Measurements from ENCODE around the gene BNC2.

Gene BNC2

DNA sequence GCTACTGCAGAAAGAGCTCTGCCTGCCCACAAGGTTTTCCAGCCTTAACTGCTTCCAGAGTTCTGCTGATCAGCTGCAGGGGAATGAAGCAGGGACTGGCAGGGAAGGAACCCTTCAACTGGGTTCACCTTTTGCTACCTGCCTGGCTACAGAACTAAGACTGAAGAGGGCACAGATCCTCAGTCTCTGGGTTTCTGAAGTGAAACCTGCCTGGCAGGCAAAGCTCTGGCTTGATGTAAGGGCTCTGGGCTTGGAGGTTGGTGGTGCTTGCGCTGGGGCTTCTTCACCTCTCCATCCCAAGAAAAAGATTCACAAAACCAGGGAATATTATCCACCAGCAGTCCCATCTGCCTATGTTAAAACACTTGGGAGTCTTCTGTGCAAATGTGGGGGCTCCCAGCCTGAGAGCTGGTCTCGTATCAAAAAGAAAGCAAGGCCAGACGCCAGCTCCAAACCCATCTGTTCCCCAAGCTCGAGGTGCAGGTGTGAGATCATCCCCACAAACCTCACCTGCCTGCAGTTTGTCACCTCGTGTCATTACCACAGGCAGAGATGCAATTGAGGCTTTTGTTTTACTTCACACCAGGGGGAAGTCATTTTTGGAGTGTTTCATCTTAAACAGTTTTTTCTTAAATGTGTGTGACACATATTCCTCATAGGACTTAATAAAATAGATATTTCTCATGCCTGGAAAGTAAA lies 58.3 kb downstream of the BNC2 start:
- Histone ChIP-seq H3K4me2 (ENCODE audit: insufficient read depth, low read length, poor library complexity, severe bottlenecking) (no peak overlapping the region), H3K36me3 (replicated peaks in 1 of 2; ENCODE audit: control insufficient read depth in 2 of 2, insufficient read depth in 2 of 2, low read length in 2 of 2) (no peaks in the 10 kb centered on the region), H2BK5ac (ENCODE audit: low read length) (no peak overlapping the region), H2AFZ (ENCODE audit: low read length) (no peak overlapping the region), H3K27me3 (ENCODE audit: control insufficient read depth in 3 of 3, insufficient read depth in 3 of 3, low read depth in 1 of 3, low read length in 3 of 3) (no peaks in the 10 kb centered on the region), H2AK5ac (ENCODE audit: low read depth, low read length) (no peak overlapping the region), H2BK120ac (ENCODE audit: low read depth, low read length) (no peak overlapping the region), H3K4ac (ENCODE audit: low read length) (no peak overlapping the region), H3K27ac (replicated peaks; ENCODE audit: low read length) (no peak overlapping the region), H3K23ac (ENCODE audit: low read depth, low read length, poor library complexity) (no peak overlapping the region), H3K4me1 (ENCODE audit: control insufficient read depth in 2 of 2, insufficient read depth in 1 of 2, low read depth in 1 of 2, low read length in 2 of 2) (peaks cover 0 to 11% of the 10 kb centered on the region in 2 donors), H3K18ac (ENCODE audit: low read length) (no peak overlapping the region), H4K91ac (ENCODE audit: low read depth, low read length, poor library complexity) (no peak overlapping the region), H3K4me3 (ENCODE audit: low read length in 2 of 2) (no peak overlapping the region), H3K14ac (ENCODE audit: low read length) (no peak overlapping the region), H3K9me3 (replicated peaks in 1 of 2; ENCODE audit: control insufficient read depth in 2 of 2, insufficient read depth in 1 of 2, low read depth in 1 of 2, low read length in 2 of 2) (no peaks in the 10 kb centered on the region), H2BK15ac (ENCODE audit: low read length) (no peak overlapping the region), H3K79me1 (ENCODE audit: low read depth, low read length) (no peaks in the 10 kb centered on the region), H3K9ac (ENCODE audit: low read depth, low read length, poor library complexity) (no peak overlapping the region), H4K8ac (ENCODE audit: low read depth, low read length) (no peak overlapping the region), H2BK12ac (ENCODE audit: low read length) (no peak overlapping the region)
- WGBS, 2 donors (ENCODE audit: extremely low coverage in 2 of 2, insufficient read length in 2 of 2, insufficient replicate concordance in 1 of 2): no CpG with 5 or more reads among the region's 5 CpGs
- no peak for DNase-seq (ENCODE audit: low spot score)

DNA sequence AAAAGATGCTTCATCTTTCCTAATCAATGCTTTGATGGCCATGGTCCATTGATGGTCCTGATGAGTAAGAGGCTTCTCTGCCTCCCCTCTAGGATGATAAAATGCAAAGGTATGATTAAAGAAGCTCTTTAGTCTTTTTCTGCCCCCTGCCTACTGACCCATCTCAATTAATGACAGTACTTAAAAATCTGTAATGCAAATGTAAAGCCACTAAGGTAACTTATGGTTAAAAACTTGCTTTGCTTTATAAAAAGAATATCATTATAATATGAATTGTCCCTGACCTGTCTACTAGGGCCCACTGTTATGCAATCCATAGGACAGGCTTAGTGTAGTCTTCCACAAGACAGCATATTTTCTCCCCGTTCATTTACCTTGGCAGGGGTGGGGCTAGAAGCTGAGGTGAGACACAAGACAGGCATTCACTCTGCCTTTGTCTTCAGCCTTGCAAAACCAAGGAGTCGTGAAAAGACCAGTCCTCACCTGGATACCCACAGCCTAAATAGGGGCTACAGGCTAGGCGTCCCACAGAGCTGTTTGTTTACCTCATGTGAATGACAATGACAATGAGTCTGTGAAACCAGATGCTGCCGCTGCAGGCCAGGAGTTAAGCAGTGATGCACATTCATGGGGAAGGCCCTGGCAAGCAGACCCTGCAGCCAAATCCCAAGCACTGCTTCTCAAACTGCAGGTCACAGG lies 60.4 kb downstream of the BNC2 start:
- H3K23ac ChIP-seq (ENCODE audit: low read depth, low read length, poor library complexity): no peak overlapping the region
- no peak overlapping the region for H2BK15ac ChIP-seq (ENCODE audit: low read length)
- H3K4me2 ChIP-seq (ENCODE audit: insufficient read depth, low read length, poor library complexity, severe bottlenecking): no peak overlapping the region
- H4K91ac ChIP-seq (ENCODE audit: low read depth, low read length, poor library complexity): no peak overlapping the region
- no peak overlapping the region for H2AFZ ChIP-seq (ENCODE audit: low read length)
- H3K9me3 ChIP-seq (replicated peaks in 1 of 2; ENCODE audit: control insufficient read depth in 2 of 2, insufficient read depth in 1 of 2, low read depth in 1 of 2, low read length in 2 of 2): no peaks in the 10 kb centered on the region
- H2BK5ac ChIP-seq (ENCODE audit: low read length): no peak overlapping the region
- H3K36me3 ChIP-seq (replicated peaks in 1 of 2; ENCODE audit: control insufficient read depth in 2 of 2, insufficient read depth in 2 of 2, low read length in 2 of 2): no peaks in the 10 kb centered on the region
- H2BK120ac ChIP-seq (ENCODE audit: low read depth, low read length): no peak overlapping the region
- H3K14ac ChIP-seq (ENCODE audit: low read length): no peak overlapping the region
- H2BK12ac ChIP-seq (ENCODE audit: low read length): no peak overlapping the region
- no peaks in the 10 kb centered on the region for H3K27me3 ChIP-seq (ENCODE audit: control insufficient read depth in 3 of 3, insufficient read depth in 3 of 3, low read depth in 1 of 3, low read length in 3 of 3)
- no peak overlapping the region for H4K8ac ChIP-seq (ENCODE audit: low read depth, low read length)
- H3K79me1 ChIP-seq (ENCODE audit: low read depth, low read length): no peaks in the 10 kb centered on the region
- H3K4me3 ChIP-seq (ENCODE audit: low read length in 2 of 2): no peak overlapping the region
- H3K27ac ChIP-seq (replicated peaks; ENCODE audit: low read length): no peak overlapping the region
- no peak overlapping the region for H3K18ac ChIP-seq (ENCODE audit: low read length)
- no CpG with 5 or more reads among the region's 4 CpGs for WGBS, 2 donors (ENCODE audit: extremely low coverage in 2 of 2, insufficient read length in 2 of 2, insufficient replicate concordance in 1 of 2)
- H3K4me1 ChIP-seq (ENCODE audit: control insufficient read depth in 2 of 2, insufficient read depth in 1 of 2, low read depth in 1 of 2, low read length in 2 of 2): peaks cover 0 to 3% of the 10 kb centered on the region in 2 donors
- no peak overlapping the region for H3K4ac ChIP-seq (ENCODE audit: low read length)
- DNase-seq (ENCODE audit: low spot score): no peak
- H3K9ac ChIP-seq (ENCODE audit: low read depth, low read length, poor library complexity): no peak overlapping the region
- H2AK5ac ChIP-seq (ENCODE audit: low read depth, low read length): no peak overlapping the region

DNA sequence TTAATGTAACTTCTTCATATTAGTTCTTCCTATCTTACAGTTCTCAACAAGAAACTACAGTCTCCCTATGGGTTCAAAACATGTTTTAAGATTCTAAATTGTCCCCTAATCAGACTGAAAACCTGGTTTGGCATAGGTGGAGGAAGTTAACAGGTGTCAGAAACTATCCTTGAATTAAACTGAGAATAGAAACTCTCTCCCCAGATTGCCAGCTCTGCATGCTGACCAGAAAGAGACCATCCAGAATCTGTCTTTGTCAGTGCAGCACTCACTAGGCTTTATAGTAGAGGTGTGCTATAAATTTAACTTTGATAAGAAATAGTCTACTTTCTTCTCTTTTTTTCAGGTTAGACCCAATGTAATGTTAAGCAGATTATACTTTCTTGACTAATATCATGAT lies 63.8 kb downstream of the BNC2 start:
- Histone ChIP-seq H2AFZ (ENCODE audit: low read length) (no peak overlapping the region), H3K9me3 (replicated peaks in 1 of 2; ENCODE audit: control insufficient read depth in 2 of 2, insufficient read depth in 1 of 2, low read depth in 1 of 2, low read length in 2 of 2) (no peaks in the 10 kb centered on the region)

DNA sequence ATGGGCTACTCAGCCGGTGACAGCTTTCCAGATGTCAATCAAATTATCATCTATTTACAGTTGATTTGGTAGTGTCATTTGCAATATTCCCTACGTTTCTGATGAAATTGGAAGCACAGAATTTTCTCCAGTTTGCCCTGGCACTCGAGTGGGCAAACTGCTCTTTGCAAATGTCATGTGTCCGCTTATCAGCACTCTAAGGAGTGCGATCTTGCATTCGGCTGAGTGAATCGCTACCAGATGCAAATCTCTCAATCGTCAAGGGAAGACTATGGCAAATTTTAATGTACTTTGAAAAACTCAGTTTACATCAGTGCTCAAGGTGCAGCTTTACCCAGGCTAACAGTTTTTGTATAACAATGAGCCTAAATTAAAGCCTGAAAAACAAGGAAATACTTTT lies 66.8 kb downstream of the BNC2 start:
- no CpG with 5 or more reads among the region's 8 CpGs for WGBS, 2 donors (ENCODE audit: extremely low coverage in 2 of 2, insufficient read length in 2 of 2, insufficient replicate concordance in 1 of 2)
- Histone ChIP-seq H2BK5ac (ENCODE audit: low read length) (no peak overlapping the region), H3K4me3 (ENCODE audit: low read length in 2 of 2) (no peak overlapping the region)

More for the DNA sequence above, 63.8 kb downstream of the BNC2 start:
- H2BK15ac ChIP-seq (ENCODE audit: low read length): no peak overlapping the region
- no peak overlapping the region for H3K9ac ChIP-seq (ENCODE audit: low read depth, low read length, poor library complexity)
- no peak overlapping the region for H3K4ac ChIP-seq (ENCODE audit: low read length)
- H3K4me2 ChIP-seq (ENCODE audit: insufficient read depth, low read length, poor library complexity, severe bottlenecking): no peak overlapping the region
- no peak overlapping the region for H4K91ac ChIP-seq (ENCODE audit: low read depth, low read length, poor library complexity)
- peaks cover 0 to 3% of the 10 kb centered on the region in 2 donors for H3K4me1 ChIP-seq (ENCODE audit: control insufficient read depth in 2 of 2, insufficient read depth in 1 of 2, low read depth in 1 of 2, low read length in 2 of 2)
- no peak overlapping the region for H2BK120ac ChIP-seq (ENCODE audit: low read depth, low read length)
- H3K27me3 ChIP-seq (ENCODE audit: control insufficient read depth in 3 of 3, insufficient read depth in 3 of 3, low read depth in 1 of 3, low read length in 3 of 3): no peaks in the 10 kb centered on the region
- no peak overlapping the region for H3K14ac ChIP-seq (ENCODE audit: low read length)
- H3K36me3 ChIP-seq (replicated peaks in 1 of 2; ENCODE audit: control insufficient read depth in 2 of 2, insufficient read depth in 2 of 2, low read length in 2 of 2): no peaks in the 10 kb centered on the region
- no peak overlapping the region for H3K18ac ChIP-seq (ENCODE audit: low read length)
- DNase-seq (ENCODE audit: low spot score): no peak
- no peak overlapping the region for H3K27ac ChIP-seq (replicated peaks; ENCODE audit: low read length)
- no peak overlapping the region for H2BK12ac ChIP-seq (ENCODE audit: low read length)
- no peak overlapping the region for H3K4me3 ChIP-seq (ENCODE audit: low read length in 2 of 2)
- H2AK5ac ChIP-seq (ENCODE audit: low read depth, low read length): no peak overlapping the region
- no peak overlapping the region for H4K8ac ChIP-seq (ENCODE audit: low read depth, low read length)
- no peaks in the 10 kb centered on the region for H3K79me1 ChIP-seq (ENCODE audit: low read depth, low read length)
- H3K23ac ChIP-seq (ENCODE audit: low read depth, low read length, poor library complexity): no peak overlapping the region
- H2BK5ac ChIP-seq (ENCODE audit: low read length): no peak overlapping the region

More for the DNA sequence above, 66.8 kb downstream of the BNC2 start:
- Histone ChIP-seq H4K8ac (ENCODE audit: low read depth, low read length) (no peak overlapping the region), H2AFZ (ENCODE audit: low read length) (no peak overlapping the region), H3K27me3 (ENCODE audit: control insufficient read depth in 3 of 3, insufficient read depth in 3 of 3, low read depth in 1 of 3, low read length in 3 of 3) (no peaks in the 10 kb centered on the region), H2AK5ac (ENCODE audit: low read depth, low read length) (no peak overlapping the region), H3K4me2 (ENCODE audit: insufficient read depth, low read length, poor library complexity, severe bottlenecking) (no peak overlapping the region), H2BK120ac (ENCODE audit: low read depth, low read length) (no peak overlapping the region), H3K36me3 (replicated peaks in 1 of 2; ENCODE audit: control insufficient read depth in 2 of 2, insufficient read depth in 2 of 2, low read length in 2 of 2) (no peaks in the 10 kb centered on the region), H2BK12ac (ENCODE audit: low read length) (no peak overlapping the region), H3K18ac (ENCODE audit: low read length) (no peak overlapping the region), H3K14ac (ENCODE audit: low read length) (no peak overlapping the region), H3K4ac (ENCODE audit: low read length) (no peak overlapping the region), H2BK15ac (ENCODE audit: low read length) (no peak overlapping the region), H3K4me1 (ENCODE audit: control insufficient read depth in 2 of 2, insufficient read depth in 1 of 2, low read depth in 1 of 2, low read length in 2 of 2) (no peaks in the 10 kb centered on the region), H4K91ac (ENCODE audit: low read depth, low read length, poor library complexity) (no peak overlapping the region), H3K23ac (ENCODE audit: low read depth, low read length, poor library complexity) (no peak overlapping the region), H3K9me3 (replicated peaks in 1 of 2; ENCODE audit: control insufficient read depth in 2 of 2, insufficient read depth in 1 of 2, low read depth in 1 of 2, low read length in 2 of 2) (no peaks in the 10 kb centered on the region), H3K27ac (replicated peaks; ENCODE audit: low read length) (no peak overlapping the region), H3K79me1 (ENCODE audit: low read depth, low read length) (no peaks in the 10 kb centered on the region), H3K9ac (ENCODE audit: low read depth, low read length, poor library complexity) (no peak overlapping the region)
- no peak for DNase-seq (ENCODE audit: low spot score)
